Diencephalon (tissue), 1 donor: ENCODE measurements around the gene RAMP3. TPM values are rescaled to one million over a fixed set of nuclear protein-coding genes. Genes with fewer than 3 reads are reported as not detected.

Experiments
- total RNA-seq: library from RNA; depleted of rRNA; stranded (reverse); fragments of >200 nt; gene quantifications from one replicate; pipeline ENCODE4 v1.2.3, GENCODE V29; 2014

Gene RAMP3, protein sequence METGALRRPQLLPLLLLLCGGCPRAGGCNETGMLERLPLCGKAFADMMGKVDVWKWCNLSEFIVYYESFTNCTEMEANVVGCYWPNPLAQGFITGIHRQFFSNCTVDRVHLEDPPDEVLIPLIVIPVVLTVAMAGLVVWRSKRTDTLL
- 6.2 TPM for total RNA-seq

DNA sequence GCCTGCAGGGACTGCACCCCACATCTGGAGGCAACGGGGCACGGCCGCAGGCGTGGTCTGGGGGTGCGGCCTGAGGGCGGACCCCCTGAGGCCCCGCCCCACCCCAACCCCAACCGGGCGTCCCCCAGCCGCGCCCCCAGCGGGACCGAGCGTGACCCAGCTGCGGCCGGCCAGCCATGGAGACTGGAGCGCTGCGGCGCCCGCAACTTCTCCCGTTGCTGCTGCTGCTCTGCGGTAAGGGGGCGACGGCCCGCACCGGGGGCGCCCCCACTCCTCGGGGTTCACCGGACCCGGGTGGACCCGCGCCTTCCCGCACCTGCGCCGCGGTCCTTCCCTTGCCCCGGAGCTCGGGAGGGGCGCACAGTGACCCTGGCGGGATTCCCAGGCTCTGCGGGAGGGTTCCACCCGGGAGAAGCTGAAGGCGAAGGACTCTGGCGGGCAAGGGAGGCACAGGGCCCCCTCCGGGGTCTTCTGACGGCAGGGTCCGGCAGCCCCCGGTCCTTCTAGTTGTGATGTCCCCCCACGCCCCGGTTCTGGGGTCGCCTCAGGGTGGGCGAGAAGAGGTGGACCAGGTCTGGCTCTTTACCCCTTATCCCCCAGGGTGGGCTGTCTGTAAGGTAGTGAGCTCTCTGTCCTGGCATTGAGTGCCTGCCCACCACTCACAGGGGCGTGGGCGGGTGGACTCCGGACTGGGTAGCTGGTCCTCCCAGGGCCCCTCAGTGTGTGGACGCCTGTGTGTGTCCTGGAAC, at the start of gene RAMP3:
Gene RAMP3, plus strand, starts transcription at position 139 of the 749 bp plus-strand sequence. Its CDS starts 38 bp downstream, at position 177.

DNA sequence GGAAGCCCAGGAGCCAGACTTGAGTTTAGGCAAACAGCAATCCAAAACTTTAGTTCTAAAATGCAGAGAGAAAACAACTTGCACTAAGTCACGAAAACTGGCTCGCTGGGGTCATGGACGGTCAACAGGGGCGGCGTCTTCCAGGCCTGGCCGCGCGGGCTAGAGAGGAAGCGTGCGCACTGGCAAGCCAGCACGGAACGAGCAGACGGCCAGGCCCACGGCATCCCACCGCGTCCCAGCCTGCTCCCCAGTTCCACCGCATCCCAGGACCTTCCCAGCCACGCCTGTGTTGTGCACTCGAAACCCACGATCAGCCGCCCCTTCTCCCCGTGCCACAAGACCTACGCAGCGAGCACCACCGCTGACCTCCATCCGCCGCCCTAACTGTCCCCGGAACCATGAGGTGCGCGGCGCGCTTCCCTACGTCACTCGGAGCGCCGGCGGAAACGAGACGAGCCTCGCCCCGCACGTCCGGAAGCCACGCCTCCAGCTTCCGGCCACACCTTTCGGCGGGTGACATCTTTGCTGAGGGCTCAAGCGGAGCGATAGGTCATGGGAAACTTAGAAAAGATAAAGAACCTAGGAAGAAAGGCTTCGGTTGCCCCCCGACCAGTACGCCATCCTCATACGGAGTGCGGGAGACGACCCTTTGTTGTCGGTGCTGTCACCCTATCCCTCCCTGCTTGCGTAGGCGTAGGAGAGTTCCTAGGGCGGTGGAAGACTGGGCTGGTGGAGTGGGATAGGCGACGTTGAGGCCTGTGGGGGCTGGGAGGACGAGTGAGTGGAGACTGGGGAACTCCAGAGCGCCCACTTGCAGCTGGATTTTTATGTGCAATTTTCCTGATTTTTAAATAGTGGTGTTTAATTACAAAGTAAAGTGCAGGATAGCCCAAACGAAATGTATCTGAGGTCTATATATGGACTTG, 46.0 kb upstream of the RAMP3 start, which contains the start of gene TBRG4:
Gene TBRG4, minus strand, starts transcription at position 400 of the 926 bp plus-strand sequence. CDS start 2,460 bp downstream, outside the sequence.

Other genes starting within 250 kb of the RAMP3 start
- gene MYO1G, start 178.8 kb upstream of the RAMP3 start, total RNA-seq = 0.46 TPM
- gene CCM2, start 157.6 kb upstream of the RAMP3 start, total RNA-seq = 26.1 TPM
- gene NACAD, start 68.8 kb upstream of the RAMP3 start, total RNA-seq = 7.6 TPM
- 49.1 TPM for gene TBRG4, start 46.1 kb upstream of the RAMP3 start, total RNA-seq